Measurements from ENCODE around the gene STX3.
"Not testable (repeated sequence)": the region's sequence is repeated elsewhere in the genome, so short reads cannot be mapped to it uniquely, and the experiment has no call there.

Gene STX3

GRCh38 chr11:59759900-59760299 is 4.7 kb downstream of the STX3 start:
- DNase-seq: no peak

- DNase-seq: no peak
These were observed 5.6 kb downstream of the STX3 start for GRCh38 chr11:59760771-59761170.

- DNase-seq: no peak
These were observed 6.8 kb downstream of the STX3 start for GRCh38 chr11:59761993-59762392.

GRCh38 chr11:59765068-59765735 is 10.0 kb downstream of the STX3 start:
- no peak for DNase-seq

- no peak for DNase-seq
These were observed 11.5 kb downstream of the STX3 start for GRCh38 chr11:59766542-59767224.

- peak; percentile 43 for DNase-seq
These were observed 12.0 kb downstream of the STX3 start for GRCh38 chr11:59767225-59767611.

GRCh38 chr11:59769111-59769510 is 13.9 kb downstream of the STX3 start:
- DNase-seq: no peak

- no peak for DNase-seq
These were observed 14.7 kb downstream of the STX3 start for GRCh38 chr11:59769828-59770227.

GRCh38 chr11:59770319-59770718 is 15.1 kb downstream of the STX3 start:
- DNase-seq: no peak

GRCh38 chr11:59770869-59771268 is 15.7 kb downstream of the STX3 start:
- no peak for DNase-seq

- no peak for DNase-seq
These were observed 16.4 kb downstream of the STX3 start for GRCh38 chr11:59771605-59772004.

- no peak for DNase-seq
These were observed 17.9 kb downstream of the STX3 start for GRCh38 chr11:59773083-59773440.

- DNase-seq: no peak
These were observed 21.3 kb downstream of the STX3 start for GRCh38 chr11:59776210-59777066.

GRCh38 chr11:59777104-59777503 is 21.9 kb downstream of the STX3 start:
- DNase-seq: no peak

GRCh38 chr11:59778122-59778521 is 22.9 kb downstream of the STX3 start:
- DNase-seq: no peak

- no peak for DNase-seq
These were observed 24.3 kb downstream of the STX3 start for GRCh38 chr11:59779487-59779886.

- no peak for DNase-seq
These were observed 26.9 kb downstream of the STX3 start for GRCh38 chr11:59782080-59782479.

GRCh38 chr11:59783632-59784090 is 28.5 kb downstream of the STX3 start:
- no peak for DNase-seq

- not testable (repeated sequence) for DNase-seq
These were observed 29.3 kb downstream of the STX3 start for GRCh38 chr11:59784441-59784840.

- DNase-seq: no peak
These were observed 30.6 kb downstream of the STX3 start for GRCh38 chr11:59785818-59786217.

- DNase-seq: no peak
These were observed 32.0 kb downstream of the STX3 start for GRCh38 chr11:59787255-59787588.

GRCh38 chr11:59787816-59788215 is 32.6 kb downstream of the STX3 start:
- no peak for DNase-seq

GRCh38 chr11:59791639-59792038 is 36.5 kb downstream of the STX3 start:
- no peak for DNase-seq

- no peak for DNase-seq
These were observed 37.3 kb downstream of the STX3 start for GRCh38 chr11:59792507-59792906.

All from CD4-positive, alpha-beta T cell treated with Interleukin-10 for 1 hour (primary cell).